ENCODE results near the gene FYN. TPM values are rescaled to one million over a fixed set of nuclear protein-coding genes. Genes with fewer than 3 reads are reported as not detected.

Gene FYN
- total RNA-seq, 1 donor from 2014 or later: 474 TPM

DNA sequence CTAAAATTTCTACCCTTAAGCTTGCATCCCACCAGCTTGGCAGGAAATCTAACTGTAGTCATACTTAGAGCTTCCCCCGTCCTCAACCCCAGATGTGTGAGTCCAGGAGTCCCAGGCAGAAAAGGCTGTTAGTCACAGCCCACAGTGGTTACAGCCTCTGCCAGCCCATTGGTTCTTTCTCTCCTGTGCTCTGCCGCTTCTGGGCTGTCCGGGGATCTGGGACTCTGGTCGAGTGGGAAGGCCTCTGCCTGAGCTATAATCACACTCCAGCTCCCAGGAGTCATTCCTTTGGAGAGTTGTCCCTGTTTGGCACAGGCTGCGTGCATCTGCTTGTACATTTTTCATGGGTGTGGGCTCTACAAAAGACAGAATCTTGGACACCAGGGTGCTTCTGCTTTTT is 45.6 kb upstream of the FYN start:
- Mint-ChIP-seq H3K4me3 (ENCODE audit: unreplicated experiment) (no peak overlapping the region), H3K36me3 (ENCODE audit: low read depth, unreplicated experiment) (no peaks in the 10 kb centered on the region), H3K27me3 (ENCODE audit: unreplicated experiment) (no peaks in the 10 kb centered on the region), H3K4me1 (ENCODE audit: unreplicated experiment) (peaks cover 3% of the 10 kb centered on the region), H3K9me3 (ENCODE audit: unreplicated experiment) (no peaks in the 10 kb centered on the region), H3K27ac (ENCODE audit: unreplicated experiment) (no peak overlapping the region)
- TF ChIP-seq, protein P1, sequence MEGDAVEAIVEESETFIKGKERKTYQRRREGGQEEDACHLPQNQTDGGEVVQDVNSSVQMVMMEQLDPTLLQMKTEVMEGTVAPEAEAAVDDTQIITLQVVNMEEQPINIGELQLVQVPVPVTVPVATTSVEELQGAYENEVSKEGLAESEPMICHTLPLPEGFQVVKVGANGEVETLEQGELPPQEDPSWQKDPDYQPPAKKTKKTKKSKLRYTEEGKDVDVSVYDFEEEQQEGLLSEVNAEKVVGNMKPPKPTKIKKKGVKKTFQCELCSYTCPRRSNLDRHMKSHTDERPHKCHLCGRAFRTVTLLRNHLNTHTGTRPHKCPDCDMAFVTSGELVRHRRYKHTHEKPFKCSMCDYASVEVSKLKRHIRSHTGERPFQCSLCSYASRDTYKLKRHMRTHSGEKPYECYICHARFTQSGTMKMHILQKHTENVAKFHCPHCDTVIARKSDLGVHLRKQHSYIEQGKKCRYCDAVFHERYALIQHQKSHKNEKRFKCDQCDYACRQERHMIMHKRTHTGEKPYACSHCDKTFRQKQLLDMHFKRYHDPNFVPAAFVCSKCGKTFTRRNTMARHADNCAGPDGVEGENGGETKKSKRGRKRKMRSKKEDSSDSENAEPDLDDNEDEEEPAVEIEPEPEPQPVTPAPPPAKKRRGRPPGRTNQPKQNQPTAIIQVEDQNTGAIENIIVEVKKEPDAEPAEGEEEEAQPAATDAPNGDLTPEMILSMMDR (IDR thresholded peaks at IDR 0.05; ENCODE audit: unreplicated experiment): no peak
- DNase-seq (ENCODE audit: low spot score): no peak

DNA sequence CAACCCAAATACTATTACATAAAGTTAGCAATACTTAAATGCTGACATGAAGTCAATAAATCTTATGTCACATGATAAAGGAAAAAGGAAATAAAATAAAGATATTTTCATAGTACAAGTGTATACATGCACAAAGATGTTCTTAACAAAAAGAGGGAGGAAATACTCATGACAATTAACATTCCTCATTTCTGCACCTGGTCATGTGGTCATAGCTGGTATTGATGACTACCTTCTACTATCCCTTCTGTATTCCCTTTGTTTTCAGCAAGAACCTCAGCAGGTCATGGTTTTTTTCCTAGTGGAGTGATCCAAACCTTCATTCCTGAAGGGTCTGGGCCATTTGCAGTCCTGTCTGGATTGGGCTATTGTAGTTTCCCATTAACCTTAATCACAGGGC is 43.5 kb upstream of the FYN start:
- H3K27me3 Mint-ChIP-seq (ENCODE audit: unreplicated experiment): no peaks in the 10 kb centered on the region
- no peak for DNase-seq (ENCODE audit: low spot score)
- H3K27ac Mint-ChIP-seq (ENCODE audit: unreplicated experiment): no peak overlapping the region
- H3K4me3 Mint-ChIP-seq (ENCODE audit: unreplicated experiment): no peak overlapping the region
- TF ChIP-seq, protein P1 (IDR thresholded peaks at IDR 0.05; ENCODE audit: unreplicated experiment): no peak
- H3K4me1 Mint-ChIP-seq (ENCODE audit: unreplicated experiment): peaks cover 3% of the 10 kb centered on the region
- H3K9me3 Mint-ChIP-seq (ENCODE audit: unreplicated experiment): no peaks in the 10 kb centered on the region
- no peaks in the 10 kb centered on the region for H3K36me3 Mint-ChIP-seq (ENCODE audit: low read depth, unreplicated experiment)

DNA sequence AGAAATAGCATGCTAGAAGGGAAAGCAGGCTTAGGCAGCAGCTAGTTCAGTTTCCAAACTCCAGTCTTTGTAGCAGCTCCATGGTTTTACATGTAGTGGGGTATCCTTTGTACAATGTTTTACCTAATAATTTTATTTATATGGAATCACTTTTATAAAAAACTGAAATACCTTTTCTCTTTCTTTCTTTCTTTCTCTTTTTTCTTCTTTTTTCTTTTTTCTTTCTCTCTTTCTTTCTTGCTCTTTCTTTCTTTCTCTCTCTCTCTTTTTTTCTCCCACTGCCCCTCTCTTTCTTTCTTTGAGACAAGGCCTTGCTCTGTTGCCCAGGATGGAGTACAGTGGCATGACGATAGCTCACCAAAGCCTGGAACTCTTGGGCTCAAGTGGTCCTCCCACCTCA is 41.4 kb upstream of the FYN start:
- TF ChIP-seq, protein P1 (IDR thresholded peaks at IDR 0.05; ENCODE audit: unreplicated experiment): no peak
- Mint-ChIP-seq H3K27me3 (ENCODE audit: unreplicated experiment) (no peaks in the 10 kb centered on the region), H3K36me3 (ENCODE audit: low read depth, unreplicated experiment) (no peaks in the 10 kb centered on the region), H3K27ac (ENCODE audit: unreplicated experiment) (no peak overlapping the region), H3K4me3 (ENCODE audit: unreplicated experiment) (no peak overlapping the region), H3K4me1 (ENCODE audit: unreplicated experiment) (no peaks in the 10 kb centered on the region), H3K9me3 (ENCODE audit: unreplicated experiment) (no peaks in the 10 kb centered on the region)
- no peak for DNase-seq (ENCODE audit: low spot score)

DNA sequence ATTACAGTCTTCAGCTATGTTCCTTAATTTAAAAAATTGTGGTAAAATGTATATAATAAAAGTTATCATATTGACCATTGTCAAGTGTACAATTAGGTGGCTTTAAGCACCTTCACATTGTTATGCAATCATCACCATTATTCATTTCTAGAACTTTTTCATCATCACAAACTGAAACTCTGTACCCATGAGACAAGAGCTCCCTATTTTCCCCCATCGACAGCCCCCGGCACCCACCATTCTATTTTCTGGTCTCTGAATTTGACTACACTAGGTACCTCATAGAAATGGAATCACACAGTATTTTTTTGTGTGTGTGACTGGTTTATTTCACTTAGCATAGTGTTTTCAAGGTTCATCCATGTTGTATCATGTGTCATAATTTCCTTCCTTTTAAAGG is 39.7 kb upstream of the FYN start:
- no peaks in the 10 kb centered on the region for H3K4me1 Mint-ChIP-seq (ENCODE audit: unreplicated experiment)
- no peak overlapping the region for H3K4me3 Mint-ChIP-seq (ENCODE audit: unreplicated experiment)
- TF ChIP-seq, protein P1 (IDR thresholded peaks at IDR 0.05; ENCODE audit: unreplicated experiment): no peak
- no peak overlapping the region for H3K27ac Mint-ChIP-seq (ENCODE audit: unreplicated experiment)
- H3K36me3 Mint-ChIP-seq (ENCODE audit: low read depth, unreplicated experiment): peaks cover 4% of the 10 kb centered on the region
- peaks cover 6% of the 10 kb centered on the region for H3K9me3 Mint-ChIP-seq (ENCODE audit: unreplicated experiment)
- DNase-seq (ENCODE audit: low spot score): no peak
- peaks cover 3% of the 10 kb centered on the region for H3K27me3 Mint-ChIP-seq (ENCODE audit: unreplicated experiment)

DNA sequence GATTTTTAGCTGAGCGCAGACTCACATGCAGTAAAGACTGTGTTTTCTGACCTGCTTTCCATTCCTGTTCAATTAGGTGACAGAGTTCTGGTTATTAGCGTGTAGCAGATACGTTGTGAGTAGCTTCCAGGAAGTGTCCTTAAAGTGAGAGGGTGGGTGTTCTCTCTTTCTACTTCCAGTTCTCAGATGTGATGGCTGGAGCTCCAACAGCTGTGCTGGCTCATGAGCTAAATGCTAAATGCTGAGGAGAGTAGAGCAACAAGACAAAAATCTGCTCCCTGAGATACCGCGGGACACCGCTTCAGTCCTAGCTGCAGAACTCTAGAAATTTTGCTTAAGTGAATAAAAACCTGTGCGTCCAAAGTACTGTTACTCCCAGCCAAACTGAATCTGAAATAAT is 38.2 kb upstream of the FYN start:
- H3K4me1 Mint-ChIP-seq (ENCODE audit: unreplicated experiment): no peaks in the 10 kb centered on the region
- no peak overlapping the region for H3K4me3 Mint-ChIP-seq (ENCODE audit: unreplicated experiment)
- TF ChIP-seq, protein P1 (IDR thresholded peaks at IDR 0.05; ENCODE audit: unreplicated experiment): no peak
- peaks cover 6% of the 10 kb centered on the region for H3K9me3 Mint-ChIP-seq (ENCODE audit: unreplicated experiment)
- peaks cover 3% of the 10 kb centered on the region for H3K27me3 Mint-ChIP-seq (ENCODE audit: unreplicated experiment)
- peaks cover 4% of the 10 kb centered on the region for H3K36me3 Mint-ChIP-seq (ENCODE audit: low read depth, unreplicated experiment)
- no peak overlapping the region for H3K27ac Mint-ChIP-seq (ENCODE audit: unreplicated experiment)
- DNase-seq (ENCODE audit: low spot score): no peak
